NCI-H1048 (cell line): Measurements from ENCODE around the gene BTBD17.

ENCODE experiments used
- DNase-seq: peaks from one replicate; lab custom pipeline; 2025; lab: John Stamatoyannopoulos, UW

The BTBD17 gene

DNA sequence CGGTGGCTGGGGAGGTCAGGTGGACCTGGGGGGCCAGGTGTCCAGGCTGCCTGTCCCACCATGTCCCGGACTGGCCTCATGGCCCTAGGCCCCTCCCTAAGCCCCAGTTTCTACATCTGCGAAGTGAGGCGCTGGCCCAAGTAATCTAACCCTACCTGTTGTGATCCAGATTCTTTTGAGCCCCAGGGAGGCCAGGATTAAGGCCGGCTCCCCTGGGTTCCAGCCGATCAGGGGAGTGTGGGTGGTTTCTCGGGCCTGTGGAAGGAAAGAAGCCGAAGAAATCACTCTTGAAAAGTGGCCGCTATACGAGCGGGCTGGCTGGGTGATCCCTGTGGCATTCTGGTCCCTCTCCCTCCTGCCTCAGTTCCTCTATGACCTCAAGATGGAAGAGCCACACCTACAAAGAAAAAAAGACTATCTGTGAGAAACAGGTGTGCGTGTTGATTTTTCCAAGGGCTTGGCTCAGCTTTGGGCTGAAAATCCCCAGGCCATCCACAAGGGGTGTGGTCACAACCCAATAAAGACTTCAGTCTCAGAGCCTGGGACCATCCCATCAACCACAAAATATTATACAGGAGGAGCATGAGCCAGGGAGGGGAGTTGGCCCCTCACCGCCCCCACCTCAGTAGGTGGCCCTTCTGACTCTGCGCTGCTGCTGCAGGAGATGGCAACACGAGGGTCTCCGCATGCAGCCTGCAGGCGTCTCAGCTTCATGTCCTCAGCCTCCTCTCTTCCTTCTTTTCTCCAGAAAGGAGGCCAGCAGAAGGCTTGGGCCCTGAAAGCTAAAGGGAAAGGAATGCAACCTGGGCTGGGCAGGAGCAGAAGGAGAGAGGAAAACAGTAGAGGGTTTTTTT lies 25.9 kb upstream of the BTBD17 start:
- no peak for DNase-seq

DNA sequence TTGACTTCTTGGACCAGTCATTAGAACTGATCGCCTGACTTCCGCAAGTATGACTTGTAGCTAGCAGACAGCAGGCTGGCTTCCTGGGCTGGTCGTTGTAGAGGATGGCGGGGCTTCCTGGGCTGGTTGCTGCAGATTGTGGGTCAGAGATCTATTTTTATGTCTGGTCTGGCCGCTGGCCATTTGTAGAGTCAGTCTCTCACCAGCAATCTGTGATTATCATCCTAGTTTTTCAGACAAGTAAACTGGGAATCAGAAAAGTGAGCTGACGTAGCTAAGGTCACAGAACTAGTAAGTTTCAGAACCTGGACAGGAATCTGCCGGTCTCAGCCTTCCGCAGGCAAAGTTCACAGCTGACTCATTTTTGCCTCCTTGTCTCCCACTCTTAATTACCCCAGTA lies 24.7 kb upstream of the BTBD17 start:
- DNase-seq = no peak

DNA sequence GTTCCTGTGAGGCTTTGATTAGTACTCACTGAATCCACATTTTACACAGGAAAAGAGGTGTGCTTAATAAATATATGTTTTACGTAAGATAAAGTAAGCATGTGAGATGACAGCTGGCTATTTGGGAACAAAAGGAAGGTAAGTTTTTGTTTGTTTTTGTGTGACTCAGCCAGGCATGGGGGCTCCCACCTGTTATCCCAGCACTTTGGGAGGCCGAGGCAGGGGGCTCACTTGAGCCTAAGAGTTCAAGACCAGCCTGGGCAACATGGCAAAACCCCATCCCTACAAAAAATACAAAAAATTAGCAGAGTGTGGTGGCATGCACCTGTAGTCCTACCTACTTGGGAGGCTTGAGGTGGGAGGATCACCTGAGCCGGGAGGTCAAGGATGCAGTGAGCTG lies 23.5 kb upstream of the BTBD17 start:
- no peak for DNase-seq

DNA sequence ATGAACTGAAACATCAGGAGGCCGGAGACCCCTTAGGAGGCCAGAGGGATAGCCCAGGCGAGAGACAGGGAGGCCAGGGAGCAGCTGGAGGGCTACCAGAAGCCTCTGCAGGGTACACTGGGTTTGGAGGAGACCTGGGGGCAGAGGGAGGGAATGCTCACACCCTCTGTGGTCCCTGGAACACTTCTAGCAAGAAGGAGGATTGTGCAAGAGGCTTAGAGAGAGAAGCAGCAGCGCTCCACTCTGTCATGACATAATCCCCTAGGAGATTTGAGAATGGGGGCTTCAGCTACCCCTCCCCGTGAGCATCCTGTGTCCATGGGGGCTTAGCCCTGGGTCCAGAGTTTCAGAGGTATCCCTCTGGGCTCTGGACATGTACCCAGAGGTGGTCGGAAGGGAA lies 21.5 kb upstream of the BTBD17 start:
- no peak for DNase-seq

DNA sequence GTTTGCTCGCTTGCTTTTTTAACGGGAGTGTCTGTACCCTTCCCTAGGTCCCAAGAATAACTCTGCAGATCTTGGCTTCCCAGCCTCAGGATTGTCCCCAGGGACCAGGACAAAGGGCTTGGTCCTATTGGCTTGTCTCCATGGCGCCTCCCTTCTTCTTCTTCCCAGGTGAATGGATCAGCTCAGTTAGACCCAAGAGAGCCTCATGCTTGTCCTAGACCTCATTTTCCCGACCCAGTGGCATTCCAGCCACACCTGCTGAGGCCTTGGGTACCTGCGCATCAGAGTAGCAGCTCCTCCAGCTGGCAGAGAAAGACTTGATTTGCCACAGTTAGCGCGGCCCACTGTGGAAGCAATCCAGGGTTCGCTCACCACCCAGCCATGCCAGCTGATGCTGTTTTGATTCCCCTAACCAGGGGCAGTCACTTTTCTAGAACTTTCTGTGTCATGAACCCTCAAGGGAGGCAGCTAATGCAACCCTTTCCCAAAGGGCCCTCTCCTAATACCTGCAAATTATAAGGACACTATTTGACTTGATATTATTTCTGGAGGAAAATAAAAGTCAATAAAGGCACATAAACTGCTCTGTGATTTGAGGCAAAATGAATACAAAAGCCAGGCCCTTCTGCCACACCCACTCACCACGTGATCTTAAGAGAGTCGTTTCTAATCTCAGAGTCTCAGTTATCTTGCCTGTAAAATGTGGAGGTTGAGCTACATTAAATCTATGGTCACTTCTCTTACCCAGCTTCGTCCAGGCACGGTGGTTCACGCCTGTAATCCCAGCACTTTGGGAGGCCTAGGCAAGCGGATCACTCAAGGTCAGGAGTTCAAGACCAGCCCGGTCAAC lies 19.5 kb upstream of the BTBD17 start:
- no peak for DNase-seq

DNA sequence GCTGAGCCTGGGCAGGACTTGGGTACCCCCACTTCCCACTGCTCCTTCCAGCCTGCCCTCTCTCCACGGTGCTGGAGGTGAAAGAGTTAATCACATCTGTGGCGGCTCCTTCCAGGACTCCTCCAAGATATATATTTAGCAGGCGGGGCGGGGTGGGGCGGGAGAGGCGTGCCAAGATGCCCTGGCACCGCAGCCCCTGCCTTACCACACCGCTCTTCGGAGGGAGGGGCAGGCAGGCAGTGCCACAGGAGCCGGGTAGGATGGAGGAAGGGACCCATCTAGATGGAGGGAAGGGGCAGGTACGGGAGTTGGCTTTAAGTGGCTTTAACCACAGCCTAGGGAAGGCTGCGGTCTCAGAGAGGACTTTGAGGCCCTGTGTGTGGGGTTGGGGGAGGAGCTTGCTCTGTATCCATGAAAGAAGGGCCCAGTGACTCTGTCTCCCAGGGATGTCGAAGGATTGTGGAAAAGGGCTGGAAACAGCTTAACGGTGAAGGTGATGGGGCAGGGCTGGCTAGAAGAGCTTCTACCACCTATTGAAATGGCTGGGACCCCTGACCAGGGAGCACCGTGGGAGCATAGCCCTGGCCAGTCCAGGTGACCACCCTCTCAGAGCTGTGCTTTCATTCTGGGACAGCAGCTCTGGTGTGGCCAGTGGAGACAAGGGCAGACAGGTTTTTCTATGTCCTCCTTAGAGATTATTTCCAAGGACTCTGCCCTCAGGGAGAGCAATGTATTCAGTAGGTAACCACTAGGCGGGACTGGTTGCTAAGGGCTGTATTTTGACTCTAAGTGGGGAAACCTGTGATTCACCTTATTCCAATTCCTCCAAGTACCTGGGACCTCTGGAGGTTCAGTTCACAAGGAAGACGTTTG lies 18.7 kb upstream of the BTBD17 start:
- DNase-seq = no peak

DNA sequence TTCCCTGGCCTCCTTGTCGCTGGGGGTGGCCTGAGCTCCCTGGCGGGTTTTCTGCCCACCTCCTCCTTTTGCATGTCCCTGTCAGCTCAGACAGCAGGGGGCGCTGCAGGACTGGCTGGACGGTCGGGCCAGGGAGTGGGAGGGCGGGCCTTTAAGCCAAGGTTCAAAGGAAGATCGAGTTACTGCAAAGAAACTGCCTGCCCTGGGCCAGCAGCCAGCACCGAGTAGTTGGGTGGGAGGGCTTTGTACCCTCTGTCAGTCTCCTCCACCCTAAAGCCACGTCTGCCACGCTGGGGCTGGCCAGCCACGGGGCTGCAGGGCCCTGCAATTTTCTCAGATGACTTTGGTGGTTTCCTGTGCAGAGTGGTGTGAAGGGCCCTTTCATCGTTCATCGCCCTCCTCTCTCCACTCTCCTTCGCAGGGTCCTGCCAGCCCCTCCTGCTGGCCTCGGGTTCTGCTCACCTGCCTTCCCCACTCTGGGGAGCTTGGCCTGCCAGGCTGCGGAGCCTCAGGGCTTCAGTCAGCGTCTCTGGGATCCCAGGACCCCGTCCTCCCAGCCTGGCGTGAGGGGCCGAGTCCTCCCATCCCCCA lies 17.9 kb upstream of the BTBD17 start:
- peak; percentile 54 for DNase-seq

DNA sequence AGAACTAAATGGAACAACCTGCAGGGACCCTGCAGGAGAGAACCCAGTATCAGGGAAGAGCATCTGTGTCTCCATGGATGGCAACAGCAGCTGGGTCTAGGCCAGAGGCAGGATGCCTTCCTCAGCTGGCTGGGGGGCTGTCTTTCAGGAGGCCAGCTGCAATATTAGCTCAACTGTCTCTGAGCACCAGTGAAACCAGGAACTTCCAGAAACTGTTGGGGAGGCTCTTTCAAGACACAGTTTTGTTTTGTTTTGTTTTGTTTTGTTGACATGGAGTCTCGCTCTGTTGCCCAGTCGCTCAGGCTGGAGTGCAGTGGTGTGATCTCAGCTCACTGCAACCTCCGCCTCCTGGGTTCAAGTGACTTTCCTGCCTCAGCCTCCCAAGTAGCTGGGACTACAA lies 13.2 kb upstream of the BTBD17 start:
- no peak for DNase-seq

DNA sequence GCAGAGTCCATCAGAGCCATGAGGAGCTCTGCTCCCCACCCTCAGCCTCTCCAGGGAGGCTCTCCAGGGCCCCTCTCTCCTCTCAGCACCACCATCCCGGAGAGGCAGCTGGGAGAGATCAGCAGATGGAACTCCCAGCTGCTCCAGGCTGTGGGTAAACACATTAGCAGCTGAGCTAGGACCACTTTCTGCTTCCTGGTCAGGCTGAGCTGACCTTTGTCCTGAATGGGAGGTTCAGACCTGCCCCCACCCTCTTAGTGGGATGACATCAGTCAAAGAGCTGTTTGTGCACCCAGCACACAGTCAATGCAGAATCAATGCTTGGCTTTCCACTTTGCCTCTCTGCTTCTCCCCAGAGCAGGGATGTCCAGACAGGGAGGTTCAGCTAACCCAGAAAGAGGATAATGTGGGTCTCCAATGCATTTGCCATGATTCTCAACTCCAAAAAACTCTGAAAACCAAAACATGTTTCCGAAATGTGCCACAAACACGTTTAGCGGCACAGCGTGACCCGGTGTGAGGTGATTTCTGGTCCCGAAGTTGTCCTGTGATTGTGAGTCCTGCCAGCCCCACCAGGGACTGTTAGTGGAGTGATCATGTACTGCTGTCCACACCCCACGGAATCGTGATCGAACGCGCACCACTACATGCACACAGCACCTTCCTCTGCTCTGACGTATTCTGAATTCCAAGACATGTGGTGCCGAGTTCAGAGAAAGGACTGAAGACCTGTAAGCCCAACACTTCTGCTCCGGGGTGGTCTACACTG lies 12.4 kb upstream of the BTBD17 start:
- DNase-seq = no peak

DNA sequence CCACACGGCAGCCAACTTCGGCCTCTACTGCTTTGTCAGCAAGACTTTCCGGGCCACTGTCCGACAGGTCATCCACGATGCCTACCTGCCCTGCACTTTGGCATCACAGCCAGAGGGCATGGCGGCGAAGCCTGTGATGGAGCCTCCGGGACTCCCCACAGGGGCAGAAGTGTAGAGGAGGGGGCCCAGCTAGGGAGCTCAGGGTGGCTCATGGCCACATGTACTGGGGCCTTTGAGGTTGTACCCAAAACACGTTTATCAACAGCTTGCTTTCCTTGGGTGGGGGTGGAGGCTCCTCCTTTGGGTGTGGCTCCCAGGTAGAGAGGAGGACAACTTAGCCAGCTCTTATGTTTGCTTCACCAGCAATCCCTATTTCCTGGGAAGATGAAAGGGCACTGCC lies 10.8 kb upstream of the BTBD17 start:
- no peak for DNase-seq

DNA sequence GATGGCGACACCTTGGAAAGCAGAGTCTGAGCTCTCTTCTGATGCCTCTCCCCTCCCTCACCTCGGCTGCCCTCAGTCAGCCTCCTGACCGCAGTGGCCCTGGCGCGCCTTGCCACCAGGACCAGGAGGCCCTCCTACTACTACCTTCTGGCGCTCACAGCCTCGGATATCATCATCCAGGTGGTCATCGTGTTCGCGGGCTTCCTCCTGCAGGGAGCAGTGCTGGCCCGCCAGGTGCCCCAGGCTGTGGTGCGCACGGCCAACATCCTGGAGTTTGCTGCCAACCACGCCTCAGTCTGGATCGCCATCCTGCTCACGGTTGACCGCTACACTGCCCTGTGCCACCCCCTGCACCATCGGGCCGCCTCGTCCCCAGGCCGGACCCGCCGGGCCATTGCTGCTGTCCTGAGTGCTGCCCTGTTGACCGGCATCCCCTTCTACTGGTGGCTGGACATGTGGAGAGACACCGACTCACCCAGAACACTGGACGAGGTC lies 10.0 kb upstream of the BTBD17 start:
- DNase-seq = no peak

DNA sequence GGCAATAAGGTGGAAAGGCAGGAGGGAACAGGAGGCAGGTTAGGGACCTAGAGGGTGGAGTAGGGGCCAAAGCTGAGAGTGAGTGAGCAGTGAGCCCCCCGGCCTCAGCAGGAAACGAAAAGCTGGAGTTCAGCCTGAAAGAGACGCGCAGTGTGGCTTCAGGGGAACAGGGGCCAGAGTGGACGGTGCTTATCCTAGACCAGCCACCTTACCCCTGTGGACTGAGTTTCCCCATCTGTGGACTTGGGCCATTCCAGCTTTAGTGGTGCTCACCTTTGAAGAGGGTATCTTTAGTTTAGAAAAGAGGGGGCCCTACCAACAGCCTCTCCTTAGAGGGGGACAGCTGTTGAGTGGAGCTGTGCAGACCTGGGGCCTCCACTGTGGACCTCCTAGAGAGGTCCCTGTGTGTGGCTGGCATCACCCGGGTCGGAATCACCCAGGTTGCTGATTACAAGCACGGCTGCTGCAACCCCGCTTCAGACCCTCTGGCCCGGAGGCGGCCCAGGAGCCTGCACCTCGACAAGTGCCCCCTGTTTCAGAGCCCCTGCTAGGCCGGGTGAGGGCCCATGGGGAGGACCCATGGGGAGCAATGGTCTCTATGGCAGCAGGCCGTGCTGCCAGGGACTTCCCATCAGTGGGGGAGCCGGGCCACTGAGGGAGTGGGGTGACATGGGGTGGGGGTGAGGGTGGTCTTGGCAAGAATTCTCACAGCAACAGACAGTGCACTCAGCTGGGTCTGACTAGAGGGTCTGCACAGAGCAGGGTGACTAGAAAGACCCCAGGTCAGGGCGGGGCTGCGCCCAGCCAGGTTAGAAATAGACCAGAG lies 8.2 kb upstream of the BTBD17 start:
- DNase-seq = no peak

DNA sequence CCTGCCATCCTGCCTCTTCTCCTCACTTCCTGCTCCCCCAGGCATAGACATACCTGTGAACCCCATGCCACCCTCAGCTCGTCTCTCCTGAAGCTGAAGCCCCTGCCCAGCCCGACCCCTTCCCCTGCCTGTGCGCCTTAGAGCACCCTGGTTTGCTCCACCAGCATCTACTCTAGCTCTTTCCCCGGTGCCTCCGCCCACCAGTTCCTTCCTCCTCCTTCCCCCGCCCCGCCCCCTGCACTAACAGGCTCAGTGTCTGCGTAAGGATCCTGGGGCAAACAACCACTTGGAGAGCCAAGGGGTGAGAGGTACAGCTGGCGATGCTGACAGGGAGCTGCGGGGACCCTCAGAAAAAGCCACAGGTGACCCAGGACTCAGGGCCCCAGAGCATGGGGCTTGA lies 7.6 kb upstream of the BTBD17 start:
- no peak for DNase-seq

DNA sequence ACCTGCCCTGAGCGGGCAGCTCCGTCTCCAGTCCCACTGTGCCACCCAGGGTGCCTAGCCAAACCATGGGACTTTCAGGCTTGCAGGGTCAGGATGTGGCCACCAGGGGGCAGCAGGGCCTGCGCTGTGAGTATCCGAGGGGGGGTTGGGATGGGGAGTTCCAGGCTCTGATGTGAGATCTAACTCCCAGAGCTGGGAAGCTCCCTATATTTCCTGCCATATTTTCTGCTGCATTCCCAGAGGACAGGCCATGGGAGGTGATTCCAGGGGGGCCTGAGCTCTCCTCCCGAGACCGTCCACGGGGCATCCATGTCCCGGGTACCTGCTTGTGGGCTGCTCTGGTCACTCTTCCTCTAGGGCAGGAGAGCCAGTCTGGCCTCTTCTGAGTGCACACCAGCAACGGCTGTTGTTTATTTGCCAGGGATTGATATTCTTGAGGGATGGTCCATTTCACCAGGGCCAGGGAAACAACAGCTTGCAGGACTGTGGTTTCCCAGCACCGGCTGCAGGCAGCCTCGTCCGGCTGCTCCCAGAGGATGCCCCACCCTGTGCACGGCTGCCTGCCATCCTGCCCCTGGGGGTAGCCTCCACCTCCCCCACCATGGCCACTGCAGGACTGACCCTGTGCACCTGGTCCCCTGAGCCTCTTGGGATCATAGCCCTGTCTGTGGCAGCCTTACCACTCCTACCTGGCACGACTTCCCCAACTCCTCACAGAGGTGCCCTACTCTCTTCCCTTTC lies 6.8 kb upstream of the BTBD17 start:
- DNase-seq = no peak

DNA sequence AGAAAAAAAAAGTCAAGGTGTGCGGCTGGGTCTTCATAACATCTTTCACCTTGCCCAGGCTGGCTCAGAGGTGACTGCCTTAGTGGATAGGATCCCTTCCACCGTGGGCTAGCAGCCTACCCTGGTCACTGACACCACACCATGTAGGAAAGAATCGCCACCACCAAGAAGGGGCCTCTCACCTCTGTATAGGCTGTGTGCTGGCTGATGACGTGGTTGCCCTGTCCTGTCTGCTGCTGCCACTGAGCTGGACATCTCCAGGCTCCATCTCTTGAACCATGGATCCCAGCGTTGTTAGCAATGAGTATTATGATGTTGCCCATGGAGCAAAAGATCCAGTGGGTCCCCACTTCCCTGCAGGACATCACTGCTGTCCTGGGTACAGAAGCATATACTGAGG lies 5.5 kb upstream of the BTBD17 start, which contains the start of gene GPR142:
TSS of gene GPR142 (plus strand) at position 301 of the 400 bp plus-strand sequence. CDS start 2,035 bp downstream, outside the sequence.
- DNase-seq = no peak

DNA sequence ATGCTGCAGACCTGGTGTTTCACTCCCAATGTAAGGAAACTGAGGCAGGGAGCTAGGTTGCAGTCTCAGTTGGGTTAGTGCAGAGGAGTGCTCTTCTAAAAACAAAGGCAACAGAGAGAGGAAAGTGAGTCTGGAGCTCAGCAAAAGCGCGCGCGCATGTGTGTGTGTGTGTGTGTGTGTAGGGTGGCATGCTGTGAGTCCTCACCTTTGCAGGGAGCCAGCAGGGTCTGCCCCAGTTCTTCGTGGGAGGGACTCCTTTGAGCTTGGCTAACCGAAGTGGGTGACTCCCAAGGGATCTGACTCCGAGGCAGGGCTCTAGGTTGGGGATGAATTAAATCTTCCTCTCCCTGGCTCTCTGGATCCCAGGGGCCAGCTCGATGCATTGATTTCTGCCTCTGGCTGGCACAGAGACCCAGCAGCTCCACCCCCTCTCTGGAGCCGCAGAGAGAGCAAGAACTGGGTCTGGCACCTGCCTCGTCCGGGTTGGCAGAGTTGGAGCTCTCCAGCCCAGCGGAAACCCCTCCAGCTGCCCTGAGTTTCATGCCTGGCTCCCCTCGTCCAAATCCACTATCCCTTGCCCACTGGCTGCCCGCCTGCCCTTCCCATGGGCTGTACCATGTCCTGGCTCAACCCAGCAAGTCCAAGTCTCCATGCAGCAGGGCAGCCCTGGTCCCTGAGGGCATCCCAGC lies 1.3 kb upstream of the BTBD17 start:
- DNase-seq = no peak

DNA sequence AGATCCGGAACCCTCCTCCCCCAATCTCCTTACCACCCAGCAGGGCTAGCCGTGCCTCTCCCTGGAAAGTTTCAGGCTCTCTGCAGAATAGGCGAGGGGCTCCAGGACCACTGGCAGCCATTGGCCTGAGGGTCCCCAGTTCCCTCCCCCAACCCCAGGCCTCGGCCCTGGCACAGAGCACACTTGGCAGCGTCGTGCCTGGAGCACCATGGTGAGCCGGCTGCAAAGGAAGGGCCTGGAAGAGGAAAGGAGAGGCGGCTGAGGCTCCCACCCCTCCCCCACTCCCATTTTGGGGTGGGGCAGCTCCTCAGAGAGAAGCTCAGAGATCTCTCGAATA lies 369 bp upstream of the BTBD17 start:
- no peak for DNase-seq

DNA sequence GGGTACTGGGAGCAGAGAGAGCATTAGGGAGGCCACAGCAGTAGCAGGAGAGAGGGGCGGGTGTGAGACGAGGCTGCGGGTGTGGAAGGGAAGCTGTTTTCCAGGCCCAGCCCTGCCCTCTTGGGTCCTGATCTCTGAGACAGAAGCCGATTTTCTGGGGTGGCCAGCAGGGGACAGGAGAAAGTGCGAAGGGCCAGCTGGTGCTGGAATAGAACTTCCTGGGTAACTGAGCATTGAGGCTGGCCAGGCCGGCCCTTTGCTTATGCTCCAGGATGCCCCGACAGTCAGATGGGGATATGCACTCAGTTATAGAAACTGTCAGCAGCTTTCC lies 804 bp downstream of the BTBD17 start:
- DNase-seq = no peak

DNA sequence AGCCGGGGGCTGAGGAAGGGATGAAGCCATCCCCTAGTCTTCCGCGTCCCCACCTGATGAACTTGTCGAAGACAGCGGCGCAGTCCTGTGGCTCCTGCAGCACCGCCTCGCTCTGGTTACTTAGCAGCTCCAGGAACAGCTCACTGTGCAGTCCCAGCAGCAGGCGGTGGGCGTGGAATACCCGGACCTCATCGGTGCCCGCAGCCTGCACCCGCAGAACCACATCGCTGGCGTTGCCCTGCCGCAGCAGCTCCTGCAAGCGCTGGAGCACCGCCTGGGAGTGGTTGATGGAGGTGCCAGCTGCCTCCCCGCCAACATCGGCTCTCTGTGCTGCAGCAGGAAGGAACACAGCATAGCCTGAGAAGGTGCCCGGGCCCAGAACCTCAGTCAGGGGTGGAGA lies 1.8 kb downstream of the BTBD17 start:
- DNase-seq = no peak
